ENCODE measurements around the gene LDLR.
"Not testable (repeated sequence)": the region's sequence is repeated elsewhere in the genome, so short reads cannot be mapped to it uniquely, and the experiment has no call there.

The LDLR gene

GRCh38 chr19:11088506-11089253 lies 583 bp upstream of the LDLR start:
- TF ChIP-seq CTCF (IDR thresholded peaks at IDR 0.05; ENCODE audit: low read depth, low read length): no peak
- peak; percentile 45 to 84 for DNase-seq (ENCODE audit: low read depth in 2 of 2)
- peak overlapping the region; percentile 85 to 96 for H3K4me3 ChIP-seq (replicated peaks in 1 of 2; ENCODE audit: low read depth in 2 of 2, low read length in 2 of 2)

GRCh38 chr19:11090014-11090263 lies 676 bp downstream of the LDLR start:
- H3K4me3 ChIP-seq (replicated peaks in 1 of 2; ENCODE audit: low read depth in 2 of 2, low read length in 2 of 2): peak overlapping the region; percentile 85 to 96
- not testable (repeated sequence) for DNase-seq (ENCODE audit: low read depth in 2 of 2)

DNA sequence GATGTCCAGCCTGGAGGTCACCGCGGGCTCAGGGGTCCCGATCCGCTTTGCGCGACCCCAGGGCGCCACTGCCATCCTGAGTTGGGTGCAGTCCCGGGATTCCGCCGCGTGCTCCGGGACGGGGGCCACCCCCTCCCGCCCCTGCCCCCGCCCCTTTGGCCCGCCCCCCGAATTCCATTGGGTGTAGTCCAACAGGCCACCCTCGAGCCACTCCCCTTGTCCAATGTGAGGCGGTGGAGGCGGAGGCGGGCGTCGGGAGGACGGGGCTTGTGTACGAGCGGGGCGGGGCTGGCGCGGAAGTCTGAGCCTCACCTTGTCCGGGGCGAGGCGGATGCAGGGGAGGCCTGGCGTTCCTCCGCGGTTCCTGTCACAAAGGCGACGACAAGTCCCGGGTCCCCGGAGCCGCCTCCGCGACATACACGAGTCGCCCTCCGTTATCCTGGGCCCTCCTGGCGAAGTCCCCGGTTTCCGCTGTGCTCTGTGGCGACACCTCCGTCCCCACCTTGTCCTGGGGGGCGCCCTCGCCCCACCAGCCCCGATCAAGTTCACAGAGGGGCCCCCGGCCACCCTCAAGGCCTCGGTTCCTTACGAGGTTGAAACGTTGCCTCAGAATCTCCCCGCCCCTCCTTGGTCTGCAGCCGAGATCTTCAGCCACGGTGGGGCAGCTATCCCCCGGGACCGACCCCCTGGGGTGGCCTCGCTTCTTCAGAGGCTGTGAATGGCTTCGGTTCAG lies 1.2 kb downstream of the LDLR start:
- TF ChIP-seq CTCF (IDR thresholded peaks at IDR 0.05; ENCODE audit: low read depth, low read length): no peak

GRCh38 chr19:11090997-11091702 lies 1.9 kb downstream of the LDLR start:
- H3K4me3 ChIP-seq (replicated peaks in 1 of 2; ENCODE audit: low read depth in 2 of 2, low read length in 2 of 2): peak overlapping the region; percentile 85 to 96
- TF ChIP-seq CTCF (IDR thresholded peaks at IDR 0.05; ENCODE audit: low read depth, low read length): no peak
- DNase-seq (ENCODE audit: low read depth in 2 of 2): no peak

More for the DNA sequence above, 1.2 kb downstream of the LDLR start:
- DNase-seq (ENCODE audit: low read depth in 2 of 2): peak; percentile 94 to 98
- H3K4me3 ChIP-seq (replicated peaks in 1 of 2; ENCODE audit: low read depth in 2 of 2, low read length in 2 of 2): peak overlapping the region; percentile 85 to 96

DNA sequence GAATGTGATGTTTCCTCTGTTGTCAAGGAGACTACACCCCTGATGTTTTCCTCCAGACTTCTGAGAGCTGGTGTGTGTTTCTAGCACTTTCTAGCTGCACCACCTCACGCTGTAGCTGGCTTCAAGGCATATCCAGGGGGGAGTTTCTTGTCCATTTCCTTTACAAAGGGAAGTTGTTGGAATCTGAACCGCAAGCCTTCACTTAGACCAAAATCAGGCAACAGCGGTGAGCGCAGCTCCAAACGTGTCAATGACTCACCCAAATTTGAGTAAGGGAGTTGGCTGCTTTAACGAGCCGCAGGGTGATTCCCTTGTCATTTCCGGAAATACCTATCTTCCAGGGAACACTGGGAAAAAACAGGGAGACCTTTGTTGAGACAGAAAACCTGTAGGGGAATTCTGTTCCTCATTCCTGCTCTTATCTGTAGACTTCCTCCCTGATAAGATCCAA lies 2.5 kb downstream of the LDLR start:
- no peak for TF ChIP-seq CTCF (IDR thresholded peaks at IDR 0.05; ENCODE audit: low read depth, low read length)
- H3K4me3 ChIP-seq (replicated peaks in 1 of 2; ENCODE audit: low read depth in 2 of 2, low read length in 2 of 2): peak overlapping the region; percentile 85 to 96
- peak; percentile 90 to 94 for DNase-seq (ENCODE audit: low read depth in 2 of 2)

DNA sequence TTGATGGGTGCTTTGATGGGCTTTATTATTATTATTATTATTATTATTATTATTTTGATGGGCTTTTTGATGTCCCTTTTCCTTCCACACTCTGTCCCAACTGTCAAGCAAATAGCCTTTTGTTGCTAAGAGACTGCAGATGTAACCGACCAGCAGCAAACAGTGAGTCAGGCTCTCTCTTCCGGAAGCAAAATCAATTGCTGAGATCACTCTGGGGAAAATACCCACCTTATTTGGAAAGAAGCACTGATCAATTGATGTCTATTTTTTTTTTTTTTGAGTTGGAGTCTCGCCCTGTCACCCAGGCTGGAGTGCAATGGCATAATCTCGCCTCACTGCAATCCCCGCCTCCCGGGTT lies 2.9 kb downstream of the LDLR start:
- no peak for TF ChIP-seq CTCF (IDR thresholded peaks at IDR 0.05; ENCODE audit: low read depth, low read length)
- peak; percentile 74 to 82 for DNase-seq (ENCODE audit: low read depth in 2 of 2)
- H3K4me3 ChIP-seq (replicated peaks in 1 of 2; ENCODE audit: low read depth in 2 of 2, low read length in 2 of 2): peak overlapping the region; percentile 85 to 96

DNA sequence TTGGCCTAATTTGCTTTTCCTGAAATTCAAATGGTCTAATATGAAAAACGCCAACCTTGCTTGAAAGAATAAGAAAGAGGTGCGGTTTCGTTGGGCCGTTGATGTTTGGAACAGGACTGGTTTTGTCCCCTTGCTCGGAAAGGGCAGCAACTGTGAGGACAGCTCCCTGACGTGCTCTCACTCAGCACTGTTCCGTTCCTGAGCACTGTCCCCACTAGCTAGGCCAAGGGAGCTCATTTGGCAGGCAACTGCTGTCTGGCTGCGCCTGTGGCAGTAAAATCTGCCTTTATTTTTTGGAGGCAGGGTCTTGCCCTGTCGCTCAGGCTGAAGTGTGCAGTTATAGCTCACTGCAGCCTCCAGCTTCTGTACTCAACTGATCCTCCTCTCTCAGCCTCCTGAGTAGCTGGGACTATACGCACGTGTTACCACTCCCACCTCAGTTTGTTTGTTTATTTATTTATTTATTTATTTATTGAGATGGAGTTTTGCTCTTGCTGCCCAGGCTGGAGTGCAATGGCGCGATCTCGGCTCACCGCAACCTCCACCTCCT lies 4.5 kb downstream of the LDLR start:
- TF ChIP-seq CTCF (IDR thresholded peaks at IDR 0.05; ENCODE audit: low read depth, low read length): no peak
- peak overlapping the region in 1 of 2 donors; percentile 2 for H3K4me3 ChIP-seq (replicated peaks in 1 of 2; ENCODE audit: low read depth in 2 of 2, low read length in 2 of 2)
- DNase-seq (ENCODE audit: low read depth in 2 of 2): no peak
